Tibial nerve (tissue), 4 donors: ENCODE data around the gene GPATCH11. TPM values are rescaled to one million over a fixed set of nuclear protein-coding genes. Genes with fewer than 3 reads are reported as not detected.

ENCODE experiments used
- DNase-seq, 2 donors: peaks; one replicate each; pipeline ENCODE4 v3.0.0-alpha.2; 2019; ENCODE audit warnings: low spot score in 2 of 2
- H3K27ac ChIP-seq, 4 donors: fragments of 200-600 bp; sonication (generic) in 3 of 4; one replicate each; pipeline ENCODE4 v1.5.1; 2017 to 2019; ENCODE audit warnings: mild to moderate bottlenecking in 1 of 4
- H3K27me3 ChIP-seq, 2 donors: fragments of 200-600 bp; sonication (generic) in 1 of 2; one replicate each; pipeline versions ENCODE4 v1.5.1 to v1.6.0; 2017 to 2019
- H3K36me3 ChIP-seq, 3 donors: fragments of 200-600 bp; sonication (generic); one replicate each; pipeline ENCODE4 v1.5.1; 2018 to 2019
- H3K4me1 ChIP-seq, 4 donors: fragments of 200-600 bp; sonication (generic) in 3 of 4; one replicate each; pipeline ENCODE4 v1.5.1; 2017 to 2019
- H3K4me3 ChIP-seq, 4 donors: fragments of 200-600 bp; sonication (generic) in 3 of 4; one replicate each; pipeline ENCODE4 v1.5.1; 2017 to 2019; ENCODE audit warnings: mild to moderate bottlenecking in 1 of 4, moderate library complexity in 1 of 4
- H3K9me3 ChIP-seq, 4 donors: fragments of 200-600 bp; sonication (generic) in 3 of 4; one replicate each; pipeline ENCODE4 v1.5.1; 2017 to 2019
- EP300 ChIP-seq, 2 donors: sonication (generic); formaldehyde crosslinking; IDR thresholded peaks; one replicate each; pipeline ENCODE4 v1.6.1; 2017; ENCODE audit warnings: antibody characterized with exemption in 2 of 2, mild to moderate bottlenecking in 1 of 2
- POLR2A ChIP-seq, 2 donors: fragments of 450-650 bp; IDR thresholded peaks; one replicate each; pipeline ENCODE4 v1.6.1; 2017; ENCODE audit warnings: antibody characterized with exemption in 2 of 2, mild to moderate bottlenecking in 2 of 2, moderate library complexity in 2 of 2
- WGBS, 2 donors: methylation state at CpG; one replicate each; pipeline ENCODE4 v1.1.5; 2018; 5-methylcytosine and 5-hydroxymethylcytosine counted together
- total RNA-seq, 4 donors: library from RNA; depleted of rRNA; stranded (reverse); fragments of >200 nt; gene quantifications; one replicate each; pipeline ENCODE4 v1.1.0, GENCODE V29; 2016
- TF ChIP-seq, protein P1 (sequence below), 5 experiments: fragments of 200-600 bp in 3 of 5; fragments of 450-650 bp in 2 of 5; sonication (generic) in 3 of 5; IDR thresholded peaks; one replicate each; pipeline ENCODE4 v1.5.1; 2016 to 2019; ENCODE audit warnings: antibody characterized with exemption in 5 of 5, mild to moderate bottlenecking in 3 of 5, moderate library complexity in 2 of 5

Gene GPATCH11
- total RNA-seq, 4 donors from 2014 or later = 9.8 to 17.0 (median 11.9) TPM

DNA sequence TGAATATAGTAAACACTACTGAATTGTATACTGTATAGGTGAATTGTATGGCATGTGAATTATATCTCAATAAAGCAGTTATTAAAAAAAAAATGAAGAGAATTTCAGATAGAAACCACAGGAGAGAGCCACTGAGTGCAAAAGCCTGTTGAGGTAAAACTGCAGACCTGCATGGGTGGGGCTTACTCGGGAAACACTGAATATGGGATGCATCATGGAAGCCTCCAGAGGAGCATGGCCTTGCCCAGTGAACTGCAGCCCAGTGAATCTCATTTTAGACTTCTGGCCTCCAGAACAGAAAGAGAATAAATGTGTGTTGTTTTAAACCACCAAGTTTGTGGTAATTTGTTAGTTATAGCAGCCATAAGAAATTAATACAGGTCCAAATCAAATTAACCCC, 15.7 kb downstream of the GPATCH11 start:
- DNase-seq = no peak
- H3K36me3 ChIP-seq = peaks cover 0 to 82% (median 0%) of the 10 kb centered on the region in 3 donors
- no peaks in the 10 kb centered on the region for H3K4me1 ChIP-seq
- no peaks in the 10 kb centered on the region for H3K9me3 ChIP-seq
- no peaks in the 10 kb centered on the region for H3K27me3 ChIP-seq
- no peak overlapping the region for H3K27ac ChIP-seq
- TF ChIP-seq POLR2A (IDR thresholded peaks at IDR 0.05) (no peak), EP300 (IDR thresholded peaks at IDR 0.05) (no peak)
- TF ChIP-seq, protein P1, sequence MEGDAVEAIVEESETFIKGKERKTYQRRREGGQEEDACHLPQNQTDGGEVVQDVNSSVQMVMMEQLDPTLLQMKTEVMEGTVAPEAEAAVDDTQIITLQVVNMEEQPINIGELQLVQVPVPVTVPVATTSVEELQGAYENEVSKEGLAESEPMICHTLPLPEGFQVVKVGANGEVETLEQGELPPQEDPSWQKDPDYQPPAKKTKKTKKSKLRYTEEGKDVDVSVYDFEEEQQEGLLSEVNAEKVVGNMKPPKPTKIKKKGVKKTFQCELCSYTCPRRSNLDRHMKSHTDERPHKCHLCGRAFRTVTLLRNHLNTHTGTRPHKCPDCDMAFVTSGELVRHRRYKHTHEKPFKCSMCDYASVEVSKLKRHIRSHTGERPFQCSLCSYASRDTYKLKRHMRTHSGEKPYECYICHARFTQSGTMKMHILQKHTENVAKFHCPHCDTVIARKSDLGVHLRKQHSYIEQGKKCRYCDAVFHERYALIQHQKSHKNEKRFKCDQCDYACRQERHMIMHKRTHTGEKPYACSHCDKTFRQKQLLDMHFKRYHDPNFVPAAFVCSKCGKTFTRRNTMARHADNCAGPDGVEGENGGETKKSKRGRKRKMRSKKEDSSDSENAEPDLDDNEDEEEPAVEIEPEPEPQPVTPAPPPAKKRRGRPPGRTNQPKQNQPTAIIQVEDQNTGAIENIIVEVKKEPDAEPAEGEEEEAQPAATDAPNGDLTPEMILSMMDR (IDR thresholded peaks at IDR 0.05) = no peak
- WGBS, 2 donors = 59 to 79% methylated on average over 1 of the region's 1 CpG
- H3K4me3 ChIP-seq = no peak overlapping the region

DNA sequence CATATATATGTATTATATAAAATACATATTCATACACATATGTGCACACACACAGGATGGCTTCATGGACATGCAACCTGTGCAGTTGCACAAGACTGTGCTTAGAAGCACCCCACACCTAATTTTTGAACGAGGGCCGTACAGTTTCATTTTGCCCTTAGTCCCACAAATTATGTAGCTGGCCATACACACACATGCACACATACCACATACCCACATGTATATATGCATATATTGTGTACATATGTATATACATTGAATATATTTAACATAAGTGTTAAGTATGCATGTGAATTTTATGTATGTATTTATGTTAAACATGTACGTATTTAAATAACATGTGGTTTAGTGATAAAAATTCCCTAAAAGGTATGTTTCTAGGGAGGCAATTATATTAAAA, 18.3 kb downstream of the GPATCH11 start:
- no peaks in the 10 kb centered on the region for H3K9me3 ChIP-seq
- peaks cover 0 to 84% (median 8%) of the 10 kb centered on the region in 3 donors for H3K36me3 ChIP-seq
- 90 to 94% methylated on average over 3 of the region's 3 CpGs for WGBS, 2 donors
- TF ChIP-seq, protein P1 (IDR thresholded peaks at IDR 0.05) = no peak
- TF ChIP-seq POLR2A (IDR thresholded peaks at IDR 0.05) (no peak), EP300 (IDR thresholded peaks at IDR 0.05) (no peak)
- no peak for DNase-seq
- no peak overlapping the region for H3K4me3 ChIP-seq
- H3K4me1 ChIP-seq = no peaks in the 10 kb centered on the region
- H3K27ac ChIP-seq = no peak overlapping the region
- H3K27me3 ChIP-seq = no peaks in the 10 kb centered on the region

DNA sequence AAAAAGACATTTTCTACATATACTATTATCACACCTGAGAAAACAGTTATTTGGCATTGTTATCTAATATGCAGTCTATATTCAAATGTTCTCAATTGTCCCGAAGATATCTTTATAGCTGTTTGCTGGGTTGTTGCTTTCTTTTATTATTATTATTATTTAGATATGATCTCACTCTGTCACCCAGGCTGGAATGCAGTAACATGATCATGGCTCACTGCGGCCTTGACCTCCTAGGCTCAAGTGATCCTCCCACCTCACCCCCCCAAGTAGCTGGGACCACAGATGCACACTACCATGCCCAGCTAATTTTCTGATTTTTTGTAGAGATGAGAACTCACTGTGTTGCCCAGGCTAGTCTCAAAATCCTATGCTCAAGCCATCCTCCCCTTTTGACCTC, 19.9 kb downstream of the GPATCH11 start:
- H3K27ac ChIP-seq = no peak overlapping the region
- peaks cover 0 to 86% (median 12%) of the 10 kb centered on the region in 3 donors for H3K36me3 ChIP-seq
- H3K9me3 ChIP-seq = no peaks in the 10 kb centered on the region
- H3K27me3 ChIP-seq = no peaks in the 10 kb centered on the region
- H3K4me3 ChIP-seq = no peak overlapping the region
- H3K4me1 ChIP-seq = no peaks in the 10 kb centered on the region
- no peak for TF ChIP-seq EP300 (IDR thresholded peaks at IDR 0.05)
- TF ChIP-seq POLR2A (IDR thresholded peaks at IDR 0.05) = no peak
- TF ChIP-seq, protein P1 (IDR thresholded peaks at IDR 0.05) = no peak
- DNase-seq = no peak
- WGBS, 2 donors = 93% methylated on average over 2 of the region's 2 CpGs

DNA sequence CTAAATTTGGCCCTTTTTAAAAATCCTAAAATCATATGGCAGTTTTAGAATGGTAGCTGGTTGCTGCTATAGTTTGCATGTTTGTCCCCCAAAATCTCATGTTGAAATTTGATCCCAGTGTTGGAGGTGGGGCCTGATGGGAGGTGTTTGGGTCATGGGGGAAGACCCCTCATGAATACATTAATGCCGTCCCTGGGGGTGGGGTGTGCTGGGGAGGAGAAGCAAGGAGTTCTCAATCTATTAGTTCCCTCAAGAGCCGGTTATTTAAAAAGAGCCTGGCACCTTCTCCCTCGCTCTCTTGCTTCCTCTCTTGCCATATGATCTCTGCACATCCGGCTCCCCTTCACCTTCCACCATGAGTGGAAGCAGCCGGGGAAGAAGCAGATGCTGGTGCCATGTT, 20.8 kb downstream of the GPATCH11 start:
- Histone ChIP-seq H3K4me3 (no peak overlapping the region), H3K27ac (no peak overlapping the region), H3K27me3 (no peaks in the 10 kb centered on the region), H3K4me1 (no peaks in the 10 kb centered on the region), H3K9me3 (no peaks in the 10 kb centered on the region), H3K36me3 (peaks cover 0 to 86% (median 12%) of the 10 kb centered on the region in 3 donors)
- 79 to 81% methylated on average over 5 of the region's 5 CpGs for WGBS, 2 donors
- DNase-seq = no peak
- TF ChIP-seq POLR2A (IDR thresholded peaks at IDR 0.05) (no peak), EP300 (IDR thresholded peaks at IDR 0.05) (no peak)
- TF ChIP-seq, protein P1 (IDR thresholded peaks at IDR 0.05) = no peak

DNA sequence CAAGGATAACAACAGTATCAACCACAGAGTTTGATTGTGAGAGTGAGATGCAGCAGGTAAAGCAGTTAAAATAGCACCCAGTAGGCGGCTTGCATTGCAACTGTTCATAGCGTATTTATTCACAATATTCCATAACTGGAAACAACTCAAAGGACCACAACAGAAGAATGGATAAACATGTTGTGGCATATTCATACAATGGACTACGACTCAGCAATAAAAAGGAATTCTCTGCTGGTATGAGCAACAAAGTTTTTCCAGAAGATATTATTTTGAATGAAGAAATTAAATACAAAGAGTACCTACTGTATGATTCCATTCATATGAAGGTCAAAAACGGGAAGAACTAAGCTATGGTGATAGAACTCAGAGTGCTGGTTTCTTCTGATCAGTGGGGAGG, 25.2 kb downstream of the GPATCH11 start:
- no peaks in the 10 kb centered on the region for H3K4me1 ChIP-seq
- H3K27ac ChIP-seq = no peak overlapping the region
- TF ChIP-seq, protein P1 (IDR thresholded peaks at IDR 0.05) = no peak
- no peak for DNase-seq
- H3K9me3 ChIP-seq = no peaks in the 10 kb centered on the region
- H3K27me3 ChIP-seq = no peaks in the 10 kb centered on the region
- no peak overlapping the region for H3K4me3 ChIP-seq
- peaks cover 0 to 77% (median 12%) of the 10 kb centered on the region in 3 donors for H3K36me3 ChIP-seq
- 92 to 93% methylated on average over 4 of the region's 4 CpGs for WGBS, 2 donors
